ENCODE results near the gene SMIM35.

Gene SMIM35

DNA sequence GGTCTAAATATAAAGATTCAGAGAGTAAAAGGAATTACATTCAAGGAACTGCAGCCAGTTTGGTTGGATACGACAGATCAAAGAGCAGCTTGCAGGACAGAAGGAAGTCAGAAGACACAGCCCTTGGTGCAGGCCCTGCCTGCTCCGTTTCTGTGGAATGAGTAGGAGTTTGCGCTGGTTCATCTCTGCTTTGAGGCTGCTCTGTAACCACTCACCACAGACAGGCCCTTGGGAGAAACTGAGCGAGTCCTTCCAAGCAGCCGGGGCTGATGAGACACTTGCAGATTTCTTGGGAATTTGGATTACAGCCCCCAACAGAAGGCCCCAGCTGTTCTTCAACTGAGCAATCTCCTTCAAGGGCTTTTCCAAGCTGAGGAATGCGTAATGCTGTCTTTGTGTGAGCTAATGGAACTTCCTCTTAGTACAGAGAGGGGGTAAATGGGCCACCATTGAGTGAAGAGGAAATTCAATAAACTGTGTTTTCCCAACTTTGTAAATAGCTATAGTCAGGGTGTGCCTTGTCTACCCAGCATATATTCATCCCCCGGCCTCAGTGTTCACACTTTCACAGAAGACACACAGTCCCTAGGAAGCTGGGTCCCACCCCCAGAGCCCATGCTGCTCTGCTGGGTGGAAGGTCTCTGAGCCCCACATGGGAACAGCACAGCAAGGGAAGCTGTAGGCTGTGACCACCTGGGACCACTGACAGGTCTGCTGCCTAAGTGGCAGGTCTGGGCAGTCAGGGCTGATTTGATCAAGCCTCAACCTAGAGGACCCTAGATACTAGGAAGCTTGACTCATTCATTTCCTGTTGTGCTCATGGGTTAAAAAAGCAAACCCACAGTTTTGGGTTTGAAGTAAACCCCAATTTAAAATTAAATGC lies 84.0 kb downstream of the SMIM35 start:
- DNase-seq (ENCODE audit: low read depth) = no peak

DNA sequence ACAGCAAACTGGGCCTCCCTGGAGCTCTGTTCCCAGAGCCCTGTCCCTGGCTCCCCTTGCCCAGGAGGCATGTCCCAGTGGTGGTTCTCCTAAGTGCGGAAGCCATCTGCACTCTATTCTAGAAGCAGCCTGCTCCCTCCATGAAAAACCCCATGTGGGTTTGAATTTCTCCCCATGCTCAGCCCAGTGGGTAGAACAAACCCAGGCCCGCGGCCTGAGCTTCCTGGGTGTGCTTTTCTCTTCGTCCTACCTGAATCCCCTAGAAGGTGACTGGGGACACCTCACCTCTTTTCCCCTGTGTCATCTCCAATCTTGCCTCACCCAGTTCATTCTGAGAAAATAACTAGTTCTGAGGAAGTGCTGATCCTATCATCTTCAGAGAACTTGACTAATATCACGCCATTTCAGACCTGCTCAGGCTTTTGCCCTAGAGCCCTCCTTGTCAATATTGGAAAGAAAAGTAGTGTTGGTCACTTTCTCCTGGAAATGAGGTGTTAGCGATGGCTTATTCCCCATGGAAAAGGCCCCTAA lies 84.7 kb downstream of the SMIM35 start:
- DNase-seq (ENCODE audit: low read depth) = no peak

DNA sequence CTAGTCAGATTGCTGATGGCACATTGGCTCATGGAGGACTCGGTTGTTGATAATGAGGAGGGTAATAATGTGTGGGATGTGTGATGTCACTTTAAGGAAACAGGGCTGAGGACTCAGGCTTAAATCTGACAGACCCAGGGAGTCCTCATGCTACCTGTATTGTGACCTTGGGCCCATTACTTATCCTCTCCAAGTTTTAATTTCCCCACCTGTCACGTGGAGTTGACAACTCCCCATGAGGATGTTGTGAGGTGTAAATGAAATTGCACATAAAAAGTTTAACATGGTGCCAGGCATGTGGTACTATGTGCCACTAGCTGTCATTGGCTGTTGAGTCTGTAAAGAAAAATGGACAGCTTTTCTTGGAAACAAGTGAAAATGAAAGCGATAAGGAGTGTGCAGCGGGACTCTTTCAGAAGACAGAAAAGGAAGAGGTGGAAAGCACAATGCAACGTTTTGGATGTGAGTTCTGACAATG lies 85.2 kb downstream of the SMIM35 start:
- DNase-seq (ENCODE audit: low read depth) = no peak

DNA sequence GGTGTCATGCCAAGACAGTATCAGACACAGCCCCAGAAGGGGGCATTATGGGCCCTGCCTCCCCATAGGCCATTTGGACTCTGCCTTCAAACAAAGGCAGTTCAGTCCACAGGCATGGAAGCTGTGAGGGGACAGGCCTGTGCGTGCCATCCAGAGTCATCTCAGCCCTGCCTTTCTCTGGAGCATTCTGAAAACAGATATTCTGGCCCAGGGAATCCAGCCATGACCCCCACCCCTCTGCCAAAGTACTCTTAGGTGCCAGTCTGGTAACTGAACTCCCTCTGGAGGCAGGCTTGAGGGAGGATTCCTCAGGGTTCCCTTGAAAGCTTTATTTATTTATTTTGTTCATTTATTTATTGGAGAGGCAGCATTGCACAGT lies 85.9 kb downstream of the SMIM35 start:
- no peak for DNase-seq (ENCODE audit: low read depth)

DNA sequence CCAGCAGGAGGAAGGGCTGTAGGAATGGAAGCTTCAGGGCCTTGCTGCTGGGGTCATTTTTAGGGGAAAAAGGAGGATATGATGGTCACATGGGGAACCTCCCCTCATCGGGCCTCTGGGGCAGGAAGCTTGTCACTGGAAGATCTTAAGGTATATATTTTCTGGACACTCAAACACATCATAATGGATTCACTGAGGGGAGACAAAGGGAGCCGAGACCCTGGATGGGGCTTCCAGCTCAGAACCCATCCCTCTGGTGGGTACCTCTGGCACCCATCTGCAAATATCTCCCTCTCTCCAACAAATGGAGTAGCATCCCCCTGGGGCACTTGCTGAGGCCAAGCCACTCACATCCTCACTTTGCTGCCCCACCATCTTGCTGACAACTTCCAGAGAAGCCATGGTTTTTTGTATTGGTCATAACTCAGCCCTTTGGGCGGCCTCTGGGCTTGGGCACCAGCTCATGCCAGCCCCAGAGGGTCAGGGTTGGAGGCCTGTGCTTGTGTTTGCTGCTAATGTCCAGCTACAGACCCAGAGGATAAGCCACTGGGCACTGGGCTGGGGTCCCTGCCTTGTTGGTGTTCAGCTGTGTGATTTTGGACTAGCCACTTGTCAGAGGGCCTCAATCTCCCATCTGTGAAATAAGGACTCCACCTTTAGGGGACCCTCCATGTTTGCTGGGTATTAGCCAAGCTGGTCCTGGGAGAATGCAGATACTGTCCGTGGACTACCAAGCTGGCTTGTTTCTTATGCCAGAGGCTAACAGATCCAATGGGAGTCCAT lies 86.5 kb downstream of the SMIM35 start:
- no peak for DNase-seq (ENCODE audit: low read depth)

DNA sequence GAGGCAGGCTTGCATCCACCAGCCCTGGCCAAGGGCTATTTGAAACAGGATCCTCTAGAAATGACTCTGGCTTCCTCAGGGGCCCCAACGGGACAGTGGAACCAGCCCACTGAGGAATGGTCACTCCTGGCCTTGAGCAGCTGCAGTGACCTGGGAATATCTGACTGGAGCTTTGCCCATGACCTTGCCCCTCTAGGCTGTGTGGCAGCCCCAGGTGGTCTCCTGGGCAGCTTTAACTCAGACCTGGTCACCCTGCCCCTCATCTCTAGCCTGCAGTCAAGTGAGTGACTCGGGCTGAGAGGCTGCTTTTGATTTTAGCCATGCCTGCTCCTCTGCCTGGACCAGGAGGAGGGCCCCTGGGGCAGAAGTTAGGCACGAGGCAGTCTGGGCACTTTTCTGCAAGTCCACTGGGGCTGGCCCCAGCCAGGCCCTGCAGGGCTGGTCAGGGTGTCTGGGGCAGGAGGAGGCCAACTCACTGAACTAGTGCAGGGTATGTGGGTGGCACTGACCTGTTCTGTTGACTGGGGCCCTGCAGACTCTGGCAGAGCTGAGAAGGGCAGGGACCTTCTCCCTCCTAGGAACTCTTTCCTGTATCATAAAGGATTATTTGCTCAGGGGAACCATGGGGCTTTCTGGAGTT lies 87.3 kb downstream of the SMIM35 start:
- no peak for DNase-seq (ENCODE audit: low read depth)

DNA sequence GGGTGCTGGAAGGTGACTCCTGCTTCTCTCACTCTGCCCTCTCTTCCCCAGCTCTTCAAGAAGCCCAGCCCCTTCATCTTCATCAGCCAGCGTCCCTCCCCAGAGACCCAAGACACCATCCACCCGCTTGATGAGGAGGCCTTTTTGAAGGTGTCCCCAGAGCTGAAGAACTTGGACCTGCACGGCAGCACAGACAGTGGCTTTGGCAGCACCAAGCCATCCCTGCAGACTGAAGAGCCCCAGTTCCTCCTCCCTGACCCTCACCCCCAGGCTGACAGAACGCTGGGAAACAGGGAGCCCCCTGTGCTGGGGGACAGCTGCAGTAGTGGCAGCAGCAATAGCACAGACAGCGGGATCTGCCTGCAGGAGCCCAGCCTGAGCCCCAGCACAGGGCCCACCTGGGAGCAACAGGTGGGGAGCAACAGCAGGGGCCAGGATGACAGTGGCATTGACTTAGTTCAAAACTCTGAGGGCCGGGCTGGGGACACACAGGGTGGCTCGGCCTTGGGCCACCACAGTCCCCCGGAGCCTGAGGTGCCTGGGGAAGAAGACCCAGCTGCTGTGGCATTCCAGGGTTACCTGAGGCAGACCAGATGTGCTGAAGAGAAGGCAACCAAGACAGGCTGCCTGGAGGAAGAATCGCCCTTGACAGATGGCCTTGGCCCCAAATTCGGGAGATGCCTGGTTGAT lies 88.0 kb downstream of the SMIM35 start:
- DNase-seq (ENCODE audit: low read depth) = no peak

DNA sequence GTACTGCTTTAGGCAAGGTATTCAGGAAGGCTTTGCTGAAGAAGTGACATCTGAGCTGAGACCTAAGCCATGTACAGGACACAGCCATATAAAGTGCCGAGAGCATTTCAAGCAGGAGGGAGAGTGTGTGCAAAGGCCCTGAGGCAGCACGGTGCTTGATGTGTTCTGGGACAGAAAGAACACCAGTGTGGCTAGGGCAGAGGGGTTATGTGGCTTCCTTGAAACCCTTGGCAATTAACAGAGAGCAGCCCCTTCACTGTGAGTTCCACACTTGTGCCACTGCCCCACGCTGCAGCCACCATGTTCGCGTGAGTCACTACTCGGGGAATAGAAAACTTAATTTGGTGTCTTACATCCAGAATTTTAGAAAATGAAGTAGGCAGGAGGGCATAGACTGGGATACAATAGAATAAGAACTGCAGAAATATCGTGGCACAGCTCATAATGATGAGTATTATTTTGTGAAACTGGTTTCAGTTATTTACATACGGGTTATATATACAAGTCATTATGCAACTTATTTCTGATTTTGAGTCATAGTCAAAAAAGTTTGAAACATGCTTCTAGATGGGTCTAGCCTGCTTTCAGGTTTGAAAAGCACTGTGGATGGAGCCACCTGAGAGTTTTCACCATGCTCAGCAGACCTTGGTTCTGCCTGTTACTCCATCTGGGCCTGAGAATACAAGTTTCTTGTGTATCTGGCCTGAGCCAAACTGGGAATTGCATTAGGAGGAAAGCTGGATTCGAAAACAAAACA lies 88.8 kb downstream of the SMIM35 start:
- DNase-seq (ENCODE audit: low read depth) = no peak

DNA sequence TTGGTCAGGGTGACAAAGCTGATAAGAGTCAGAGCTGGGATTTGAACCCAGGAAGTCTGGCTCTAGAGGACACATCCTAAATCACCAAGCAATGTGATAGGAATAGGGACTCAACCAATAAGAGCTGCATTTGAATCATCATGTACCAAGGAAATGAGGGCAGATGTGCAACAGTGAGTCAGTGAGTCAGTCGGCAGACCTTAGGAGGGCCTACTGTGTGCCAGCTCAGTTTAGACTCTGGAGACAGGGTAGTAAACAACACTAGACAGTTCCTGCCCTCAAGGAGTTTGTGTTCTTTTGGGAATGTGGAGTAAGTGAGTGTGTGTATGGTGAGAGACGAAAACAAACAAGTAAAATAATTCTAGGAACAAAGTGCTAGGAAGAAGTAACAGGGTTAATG lies 89.4 kb downstream of the SMIM35 start:
- no peak for DNase-seq (ENCODE audit: low read depth)

DNA sequence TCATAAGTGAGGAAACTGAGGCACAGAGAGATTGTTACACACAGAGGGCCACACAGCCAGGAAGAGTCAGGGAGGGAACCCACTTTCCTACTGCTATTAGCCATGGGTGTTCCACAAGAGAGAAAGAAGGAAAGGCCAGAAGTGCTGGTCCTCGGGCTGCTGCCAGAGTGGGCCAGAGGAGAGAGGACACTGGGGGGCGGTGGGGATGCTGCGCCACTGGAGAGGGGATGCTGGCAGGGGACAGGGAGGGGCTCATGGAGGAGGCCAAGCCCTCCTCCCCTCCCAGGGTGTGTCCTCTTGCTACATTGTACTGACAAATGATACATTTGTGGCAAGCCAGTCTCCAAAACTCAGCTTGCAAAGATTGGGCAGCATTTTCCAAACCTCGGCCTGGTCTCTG lies 90.7 kb downstream of the SMIM35 start:
- no peak for DNase-seq (ENCODE audit: low read depth)

DNA sequence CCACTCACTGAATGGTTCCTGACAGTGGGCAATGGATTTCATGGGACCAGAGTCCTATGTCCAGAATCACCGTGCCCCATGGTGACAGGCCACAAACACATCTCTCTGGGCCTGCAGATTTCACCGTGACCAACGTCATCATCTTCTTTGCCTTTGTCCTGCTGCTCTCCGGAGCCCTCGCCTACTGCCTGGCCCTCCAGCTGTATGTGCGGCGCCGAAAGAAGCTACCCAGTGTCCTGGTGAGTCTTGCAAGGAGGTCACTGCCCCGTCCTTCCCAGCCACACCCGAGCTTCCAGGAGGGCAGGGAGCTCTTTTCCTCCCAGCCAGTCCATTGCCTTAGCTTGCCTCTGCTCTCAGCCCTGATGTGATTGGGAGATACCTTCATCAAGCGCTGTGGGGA lies 91.3 kb downstream of the SMIM35 start:
- no peak for DNase-seq (ENCODE audit: low read depth)

DNA sequence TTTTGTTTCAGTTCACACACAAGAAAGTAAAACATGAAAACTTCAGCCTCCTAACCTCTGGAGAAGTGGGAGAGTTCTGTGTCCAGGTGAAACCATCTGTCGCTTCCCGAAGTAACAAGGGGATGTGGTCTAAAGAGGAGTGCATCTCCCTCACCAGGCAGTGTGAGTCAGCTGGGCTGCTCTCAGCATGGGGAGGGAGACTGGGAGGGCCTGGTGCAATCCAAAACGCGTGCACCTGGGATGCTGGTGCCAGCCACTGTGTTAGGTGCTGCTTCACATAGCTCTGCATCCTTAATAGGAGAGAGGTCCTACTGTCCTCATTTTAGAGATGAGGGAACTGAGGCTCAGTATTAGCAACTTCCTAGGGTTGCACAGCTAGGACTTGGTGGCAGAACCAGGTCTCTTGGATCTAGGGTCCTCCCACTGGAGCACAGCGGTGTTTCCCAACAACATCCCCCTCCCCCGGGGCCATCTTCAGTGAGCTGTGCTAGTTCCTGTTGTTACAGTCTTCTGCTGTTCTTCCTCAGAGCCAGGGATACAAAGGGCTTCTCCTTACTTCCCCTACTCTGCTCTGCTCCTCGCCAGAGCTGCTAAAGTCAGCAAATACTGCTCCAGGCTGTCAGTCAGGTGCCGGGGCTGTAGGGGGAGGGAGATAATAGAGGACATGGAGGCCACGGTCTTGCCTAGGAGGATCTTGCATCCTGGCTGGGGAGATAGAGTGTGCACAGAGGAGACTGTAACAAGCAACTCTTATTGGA lies 92.6 kb downstream of the SMIM35 start:
- DNase-seq (ENCODE audit: low read depth) = no peak

DNA sequence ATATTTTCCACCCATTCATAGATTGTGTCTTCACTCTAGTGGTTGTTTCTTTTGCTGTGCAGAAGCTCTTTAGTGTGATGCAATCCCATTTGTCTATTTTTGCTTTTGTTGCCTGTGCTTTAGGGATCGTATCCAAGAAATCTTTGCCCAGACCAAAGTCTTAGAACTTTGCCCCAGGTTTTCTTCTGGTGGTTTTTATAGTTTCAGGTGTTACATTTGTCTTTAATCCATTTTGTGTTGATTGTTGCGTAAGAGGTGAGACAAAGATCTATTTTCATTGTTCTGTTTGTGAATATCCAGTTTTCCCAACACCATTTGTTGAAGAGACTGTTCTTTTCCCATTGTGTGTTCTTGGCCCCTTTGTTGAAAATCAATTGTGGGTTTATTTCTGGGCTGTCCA lies 94.1 kb downstream of the SMIM35 start:
- no peak for DNase-seq (ENCODE audit: low read depth)

DNA sequence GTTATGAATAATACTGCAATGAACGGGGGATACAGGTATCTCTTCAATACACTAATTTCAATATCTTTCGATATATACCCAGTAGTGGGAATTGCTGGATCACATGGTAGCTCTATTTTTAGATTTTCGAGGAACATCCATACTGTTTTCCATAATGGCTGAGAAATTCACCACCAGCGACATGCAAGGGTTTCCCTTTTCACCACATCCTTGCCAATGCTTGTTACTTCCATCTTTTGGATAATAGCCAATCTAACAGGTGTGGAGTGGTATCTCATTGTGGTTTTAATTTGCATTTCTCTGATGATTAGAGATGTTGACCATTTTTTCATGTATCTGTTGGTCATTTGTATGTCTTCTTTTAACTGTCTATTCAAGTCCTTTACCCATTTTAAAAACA lies 94.6 kb downstream of the SMIM35 start:
- DNase-seq (ENCODE audit: low read depth) = no peak

DNA sequence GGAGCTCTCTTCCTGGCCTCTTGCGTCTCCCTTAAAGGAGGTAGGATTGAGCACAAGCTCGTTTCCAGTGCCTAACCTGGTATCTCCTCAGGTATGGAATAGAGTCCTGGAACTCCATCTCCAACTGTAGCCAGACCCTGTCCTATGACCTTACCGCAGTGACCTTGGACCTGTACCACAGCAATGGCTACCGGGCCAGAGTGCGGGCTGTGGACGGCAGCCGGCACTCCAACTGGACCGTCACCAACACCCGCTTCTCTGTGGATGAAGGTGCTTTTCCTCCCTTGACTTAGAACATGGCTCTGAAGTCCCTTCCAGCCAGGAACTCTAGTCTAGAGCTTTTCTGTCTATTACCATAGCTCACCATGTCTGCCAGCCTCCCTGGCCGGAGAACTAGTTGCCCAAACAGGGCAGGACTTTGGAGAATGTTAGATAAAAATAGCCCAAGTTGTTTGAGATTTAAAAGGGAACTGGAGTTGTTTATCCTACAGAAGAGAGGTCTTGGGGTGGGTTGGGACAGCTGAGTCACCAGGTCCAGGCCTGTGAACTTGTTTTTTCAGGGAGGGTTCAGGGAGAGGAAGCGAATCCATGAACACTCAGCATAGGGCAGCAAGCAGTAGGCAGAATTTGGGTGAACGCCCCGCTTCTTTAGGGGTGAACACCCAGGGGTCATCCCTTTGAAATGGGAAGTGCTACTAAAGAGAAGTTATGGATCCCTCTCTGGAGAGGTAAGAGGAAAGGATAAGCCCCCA lies 97.2 kb downstream of the SMIM35 start:
- no peak for DNase-seq (ENCODE audit: low read depth)

DNA sequence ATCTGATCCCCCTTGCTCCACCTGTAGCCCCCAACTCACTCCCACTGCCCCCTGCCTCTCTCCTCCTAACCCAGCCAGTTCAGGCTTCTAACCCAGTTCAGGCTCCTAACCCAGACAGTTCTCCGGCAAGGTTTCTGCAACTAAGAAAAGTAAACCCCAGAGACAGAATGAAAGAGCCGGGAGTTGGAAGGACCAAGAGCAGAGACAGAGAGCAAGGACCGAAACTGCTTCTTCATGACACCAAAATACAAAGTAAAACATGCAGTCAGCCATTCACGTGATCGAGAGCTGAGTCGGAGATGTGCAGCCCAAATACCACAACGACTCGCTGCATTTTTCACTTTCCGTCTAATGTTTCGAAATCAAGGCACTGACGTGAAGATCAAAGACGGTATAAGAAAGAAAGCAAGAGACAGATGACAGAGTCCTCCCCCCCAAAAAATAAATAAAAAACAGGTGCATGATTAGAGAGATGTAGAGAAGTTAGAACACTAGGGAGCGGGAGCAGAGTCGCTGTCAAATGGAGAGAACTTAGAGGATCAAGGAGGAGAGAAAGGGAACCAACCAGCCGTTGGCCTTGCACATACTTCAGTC lies 99.7 kb downstream of the SMIM35 start:
- no peak for DNase-seq (ENCODE audit: low read depth)

DNA sequence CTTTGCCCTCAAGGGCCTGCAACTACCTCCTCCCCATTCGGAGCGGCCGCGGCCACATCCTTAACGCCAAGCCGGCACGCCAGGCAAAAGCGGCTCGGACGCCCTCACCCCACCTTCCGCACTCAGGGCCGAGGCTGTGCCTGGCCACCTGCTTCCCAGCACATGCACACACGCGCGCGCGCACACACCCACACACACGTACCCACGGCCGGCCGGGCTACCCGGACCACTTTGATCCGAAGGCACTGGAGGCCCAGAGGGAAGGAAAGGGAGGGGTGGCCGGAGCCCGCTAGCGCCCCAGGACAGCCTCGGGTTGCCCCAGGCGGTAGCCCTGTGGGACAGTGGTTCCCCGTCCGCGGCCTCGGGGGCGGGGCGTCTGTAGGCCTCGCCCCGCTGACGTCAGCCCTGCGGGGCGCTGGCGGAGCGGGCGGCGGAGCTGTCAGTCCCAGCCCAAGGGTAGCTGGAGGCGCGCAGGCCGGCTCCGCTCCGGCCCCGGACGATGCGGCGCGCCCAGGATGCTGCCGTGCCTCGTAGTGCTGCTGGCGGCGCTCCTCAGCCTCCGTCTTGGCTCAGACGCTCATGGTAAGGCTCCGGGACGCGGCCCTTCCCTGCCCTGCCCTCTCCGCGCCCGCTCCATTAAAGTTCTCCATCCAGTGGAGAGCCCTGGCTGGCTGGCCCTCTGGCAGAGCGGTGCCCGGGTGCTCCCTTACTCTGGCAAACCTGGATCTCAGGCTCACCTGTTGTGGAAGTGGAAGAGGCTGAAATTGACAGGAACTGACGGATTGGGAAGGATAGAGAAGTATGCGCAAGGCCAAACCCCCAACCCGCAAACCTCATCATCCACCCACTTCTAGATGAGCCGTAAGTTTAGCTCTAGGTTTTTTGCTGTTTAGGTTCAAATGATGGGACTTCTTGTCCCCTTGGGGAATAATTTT lies 100.5 kb downstream of the SMIM35 start, which contains the start of gene IL10RA:
Gene IL10RA, plus strand, starts transcription at position 442 of the 935 bp plus-strand sequence. Its CDS starts 74 bp downstream, at position 516.
- DNase-seq (ENCODE audit: low read depth) = peak; percentile 73

DNA sequence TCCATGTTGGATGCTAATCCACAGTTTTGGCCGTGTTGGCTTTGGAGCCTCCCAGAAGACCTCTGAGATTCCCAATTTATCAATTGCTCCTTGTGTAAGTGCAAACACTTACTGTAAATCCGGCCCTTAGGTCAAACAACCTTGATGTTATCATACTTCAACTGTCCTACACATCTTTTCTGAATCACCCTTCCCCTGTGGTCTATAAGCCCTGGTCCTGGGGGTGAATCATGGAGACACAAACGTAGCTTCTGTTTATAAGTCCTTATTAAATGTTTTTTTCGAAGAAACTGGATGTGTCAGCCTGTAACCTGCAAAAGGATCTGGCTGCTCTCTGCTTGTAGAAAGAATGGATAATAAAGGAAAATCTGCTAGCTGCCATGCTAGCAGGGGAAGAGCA lies 102.3 kb downstream of the SMIM35 start:
- DNase-seq (ENCODE audit: low read depth) = no peak

All from stimulated activated CD8-positive, alpha-beta memory T cell treated with anti-CD3 and anti-CD28 coated beads, Interleukin-15, amount 100 ng/mL, for 24 hours (primary cell).